ENCODE data around the gene GSE1.

DNA sequence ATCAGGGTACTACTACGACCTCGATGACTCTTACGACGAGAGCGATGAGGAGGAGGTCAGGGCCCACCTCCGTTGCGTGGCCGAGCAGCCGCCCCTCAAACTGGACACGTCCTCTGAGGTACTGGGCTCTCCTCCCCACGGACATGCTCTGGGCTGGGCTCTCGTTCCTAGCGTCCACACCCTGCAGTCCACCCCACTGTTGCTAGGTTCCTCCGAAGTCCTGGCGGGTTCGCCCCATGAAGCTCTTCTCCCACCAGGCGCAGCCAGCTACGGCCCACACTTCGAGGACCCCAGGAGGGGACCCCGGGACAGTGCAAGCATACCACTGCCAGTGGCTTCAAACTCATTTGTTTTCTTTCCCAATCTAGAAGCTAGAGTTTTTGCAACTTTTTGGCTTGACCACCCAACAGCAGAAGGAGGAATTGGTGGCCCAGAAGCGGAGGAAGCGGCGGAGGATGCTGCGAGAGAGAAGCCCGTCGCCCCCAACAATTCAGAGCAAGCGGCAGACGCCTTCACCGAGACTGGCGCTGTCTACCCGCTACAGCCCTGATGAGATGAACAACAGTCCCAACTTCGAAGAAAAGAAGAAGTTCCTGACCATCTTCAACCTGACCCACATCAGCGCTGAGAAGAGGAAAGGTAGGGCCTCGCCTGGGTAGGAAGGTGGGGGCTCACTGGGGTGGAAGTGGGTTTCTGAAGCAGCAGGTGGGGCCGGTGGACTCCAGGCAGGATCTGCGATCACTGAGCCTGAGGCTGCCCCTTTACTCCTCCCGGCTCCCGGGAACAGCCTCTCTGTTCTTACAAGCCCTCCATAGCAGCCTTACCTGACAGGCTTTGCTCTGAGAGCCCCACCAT is 50.1 kb downstream of the GSE1 start:
- TF ChIP-seq POLR2A (IDR thresholded peaks at IDR 0.05; ENCODE audit: borderline replicate concordance, extremely low read depth, insufficient read depth, insufficient read length): no peak
- TF ChIP-seq, protein P1, sequence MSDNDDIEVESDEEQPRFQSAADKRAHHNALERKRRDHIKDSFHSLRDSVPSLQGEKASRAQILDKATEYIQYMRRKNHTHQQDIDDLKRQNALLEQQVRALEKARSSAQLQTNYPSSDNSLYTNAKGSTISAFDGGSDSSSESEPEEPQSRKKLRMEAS (IDR thresholded peaks at IDR 0.05): no peak
- TF ChIP-seq, protein P2, sequence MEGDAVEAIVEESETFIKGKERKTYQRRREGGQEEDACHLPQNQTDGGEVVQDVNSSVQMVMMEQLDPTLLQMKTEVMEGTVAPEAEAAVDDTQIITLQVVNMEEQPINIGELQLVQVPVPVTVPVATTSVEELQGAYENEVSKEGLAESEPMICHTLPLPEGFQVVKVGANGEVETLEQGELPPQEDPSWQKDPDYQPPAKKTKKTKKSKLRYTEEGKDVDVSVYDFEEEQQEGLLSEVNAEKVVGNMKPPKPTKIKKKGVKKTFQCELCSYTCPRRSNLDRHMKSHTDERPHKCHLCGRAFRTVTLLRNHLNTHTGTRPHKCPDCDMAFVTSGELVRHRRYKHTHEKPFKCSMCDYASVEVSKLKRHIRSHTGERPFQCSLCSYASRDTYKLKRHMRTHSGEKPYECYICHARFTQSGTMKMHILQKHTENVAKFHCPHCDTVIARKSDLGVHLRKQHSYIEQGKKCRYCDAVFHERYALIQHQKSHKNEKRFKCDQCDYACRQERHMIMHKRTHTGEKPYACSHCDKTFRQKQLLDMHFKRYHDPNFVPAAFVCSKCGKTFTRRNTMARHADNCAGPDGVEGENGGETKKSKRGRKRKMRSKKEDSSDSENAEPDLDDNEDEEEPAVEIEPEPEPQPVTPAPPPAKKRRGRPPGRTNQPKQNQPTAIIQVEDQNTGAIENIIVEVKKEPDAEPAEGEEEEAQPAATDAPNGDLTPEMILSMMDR (IDR thresholded peaks at IDR 0.05 in 2 of 3, conservative IDR thresholded peaks at IDR 0.05 in 1 of 3; ENCODE audit: borderline replicate concordance in 1 of 3, insufficient read depth in 1 of 3, low read depth in 2 of 3, low read length in 2 of 3): no peak
- TF ChIP-seq EZH2phosphoT487 (IDR thresholded peaks at IDR 0.05; ENCODE audit: borderline replicate concordance): no peak
- TF ChIP-seq JUND (IDR thresholded peaks at IDR 0.05): no peak
